HepG2 (cell line): Measurements from ENCODE around the gene SOAT2. TPM values are rescaled to one million over a fixed set of nuclear protein-coding genes. Genes with fewer than 3 reads are reported as not detected.

Experiments used
- ATF2 ChIP-seq: sonication (generic); formaldehyde crosslinking; IDR thresholded peaks from 2 replicates; pipeline ENCODE4 v1.4.0; 2020; ENCODE audit warnings: missing genetic modification reagents
- CC2D1A ChIP-seq: sonication (generic); formaldehyde crosslinking; IDR thresholded peaks from 2 replicates; pipeline ENCODE4 v1.8.1; 2023; ENCODE audit warnings: mild to moderate bottlenecking, missing genetic modification reagents
- DPF2 ChIP-seq: sonication (generic); formaldehyde crosslinking; IDR thresholded peaks from 2 replicates; pipeline ENCODE4 v1.4.0; 2020; ENCODE audit warnings: mild to moderate bottlenecking, low read depth, missing genetic modification reagents, borderline replicate concordance
- DRAP1 ChIP-seq: IDR thresholded peaks from 2 replicates; pipeline ENCODE4 v1.6.1; 2016; ENCODE audit warnings: missing genetic modification reagents, missing compliant biosample characterization
- ELF1 ChIP-seq: sonication (generic); formaldehyde crosslinking; IDR thresholded peaks from 2 replicates; pipeline ENCODE4 v1.4.0; 2020; ENCODE audit warnings: missing genetic modification reagents
- MIER2 ChIP-seq: IDR thresholded peaks from 2 replicates; pipeline ENCODE4 v1.6.1; 2016; ENCODE audit warnings: missing biosample characterization, missing genetic modification reagents
- NFRKB ChIP-seq: fragments of 450-650 bp; IDR thresholded peaks from 2 replicates; pipeline ENCODE4 v1.6.1; 2017
- POGZ ChIP-seq: sonication (generic); formaldehyde crosslinking; IDR thresholded peaks from 2 replicates; pipeline ENCODE4 v1.4.0; 2020; ENCODE audit warnings: mild to moderate bottlenecking, missing genetic modification reagents
- RERE ChIP-seq: IDR thresholded peaks from 2 replicates; pipeline ENCODE4 v1.6.1; 2016; ENCODE audit warnings: low read depth, missing genetic modification reagents, missing compliant biosample characterization
- RFXANK ChIP-seq: IDR thresholded peaks from 2 replicates; pipeline ENCODE4 v1.6.1; 2016
- SMARCC2 ChIP-seq: fragments of 450-650 bp; IDR thresholded peaks from 2 replicates; pipeline ENCODE4 v1.6.1; 2017; ENCODE audit warnings: antibody characterized with exemption, mild to moderate bottlenecking
- TCF12 ChIP-seq, 2 experiments: fragments of 450-650 bp in 1 of 2; sonication (generic) in 1 of 2; formaldehyde crosslinking in 1 of 2; IDR thresholded peaks; 2 replicates each; pipeline versions ENCODE4 v1.6.1 to v1.8.0; 2017 to 2022; ENCODE audit warnings: antibody characterized with exemption in 1 of 2, mild to moderate bottlenecking in 1 of 2, missing genetic modification reagents in 1 of 2, moderate library complexity in 1 of 2
- TCF7 ChIP-seq: sonication (generic); IDR thresholded peaks from 2 replicates; pipeline ENCODE4 v1.6.1; 2016; ENCODE audit warnings: antibody characterized with exemption, low read depth
- XRCC5 ChIP-seq: fragments of 200-400 bp; formaldehyde crosslinking; optimal IDR thresholded peaks from 2 replicates; pipeline ENCODE3; 2017; ENCODE audit warnings: mild to moderate bottlenecking, low read length
- ZFP62 ChIP-seq: sonication (generic); formaldehyde crosslinking; IDR thresholded peaks from 2 replicates; pipeline ENCODE4 v1.4.0; 2020; ENCODE audit warnings: missing genetic modification reagents
- ZNF180 ChIP-seq: sonication (generic); formaldehyde crosslinking; IDR thresholded peaks from 2 replicates; pipeline ENCODE4 v1.4.0; 2020; ENCODE audit warnings: low read depth, missing genetic modification reagents, borderline replicate concordance
- ZNF317 ChIP-seq: sonication (generic); formaldehyde crosslinking; IDR thresholded peaks from 2 replicates; pipeline ENCODE4 v1.5.0; 2020; ENCODE audit warnings: mild to moderate bottlenecking, missing genetic modification reagents
- ZNF333 ChIP-seq: sonication (generic); formaldehyde crosslinking; IDR thresholded peaks from 2 replicates; pipeline ENCODE4 v1.4.0; 2020; ENCODE audit warnings: mild to moderate bottlenecking, missing genetic modification reagents, borderline replicate concordance
- ZNF496 ChIP-seq: sonication (generic); formaldehyde crosslinking; IDR thresholded peaks from 2 replicates; pipeline ENCODE4 v1.8.1; 2023; ENCODE audit warnings: mild to moderate bottlenecking, moderate library complexity, missing genetic modification reagents; ENCODE audit not compliant: insufficient replicate concordance
- ZNF740 ChIP-seq: sonication (generic); formaldehyde crosslinking; IDR thresholded peaks from 2 replicates; pipeline ENCODE4 v1.4.0; 2020; ENCODE audit warnings: missing genetic modification reagents
- ZNF780A ChIP-seq: sonication (generic); formaldehyde crosslinking; IDR thresholded peaks from 2 replicates; pipeline ENCODE4 v1.8.0; 2022; ENCODE audit warnings: mild to moderate bottlenecking, missing genetic modification reagents, moderate library complexity
- ZNF879 ChIP-seq: sonication (generic); formaldehyde crosslinking; IDR thresholded peaks from 2 replicates; pipeline ENCODE4 v1.8.1; 2023; ENCODE audit warnings: missing genetic modification reagents
- ZNF883 ChIP-seq: sonication (generic); formaldehyde crosslinking; IDR thresholded peaks from 2 replicates; pipeline ENCODE4 v1.5.1; 2020; ENCODE audit warnings: mild to moderate bottlenecking, missing genetic modification reagents; ENCODE audit errors: not compliant biosample characterization
- ZSCAN9 ChIP-seq: IDR thresholded peaks from 2 replicates; pipeline ENCODE4 v1.6.1; 2016; ENCODE audit warnings: borderline replicate concordance
- polyA plus RNA-seq, 8 experiments: library from polyadenylated mRNA; depleted of rRNA in 3 of 8; stranded (reverse) in 7 of 8; unstranded in 1 of 8; fragments of >200 nt; fragmentation: Illumina TruSeq in 4 of 8; extraction: Trizol in 4 of 8; gene quantifications; 2 replicates each; pipeline versions ENCODE4 v1.2.1 to v1.2.3, GENCODE V29; 2011 to 2016; ENCODE audit warnings: low read depth in 4 of 8, missing spikeins in 1 of 8, mixed read lengths in 1 of 8; ENCODE audit not compliant: insufficient read depth in 1 of 8
- total RNA-seq, 5 experiments: library from RNA; depleted of rRNA; stranded (reverse); fragments of >200 nt; fragmentation: Illumina TruSeq; extraction: Trizol; gene quantifications; 2 replicates each; pipeline ENCODE4 v1.2.3, GENCODE V29; 2016; ENCODE audit warnings: low read depth in 1 of 5

Gene SOAT2
- total and polyA plus RNA-seq, 2 of the 13 experiments (the other 11 are each of a cell fraction or from before 2014, with no cell fraction given): 14.9 to 108 TPM

- peak; percentile 43; the same call in 1 of the 2 replicates for TF ChIP-seq POGZ (CRISPR knock-in tag)
- TF ChIP-seq ZNF333 (CRISPR knock-in tag): no peak
- peak; percentile 90 for TF ChIP-seq TCF7
- TF ChIP-seq ZFP62 (CRISPR knock-in tag): no peak
- no peak for TF ChIP-seq CC2D1A (CRISPR knock-in tag)
- TF ChIP-seq ATF2 (CRISPR knock-in tag): 0 out of 2 replicates have a peak, but pooled peaks have one; percentile 21
- TF ChIP-seq ZNF780A (CRISPR knock-in tag): no peak
- TF ChIP-seq SMARCC2: no peak
- no peak for TF ChIP-seq ZNF740 (CRISPR knock-in tag)
- no peak for TF ChIP-seq ZSCAN9 (CRISPR knock-in tag)
- no peak for TF ChIP-seq ZNF496 (CRISPR knock-in tag)
- peak; percentile 29; the same call in 1 of the 2 replicates for TF ChIP-seq ELF1 (CRISPR knock-in tag)
- no peak for TF ChIP-seq DPF2 (CRISPR knock-in tag)
- TF ChIP-seq DRAP1: peak; percentile 35; the same call in 1 of the 2 replicates
- no peak for TF ChIP-seq XRCC5
- no peak for TF ChIP-seq ZNF180 (CRISPR knock-in tag)
- TF ChIP-seq RFXANK (CRISPR knock-in tag): no peak
- TF ChIP-seq ZNF317 (CRISPR knock-in tag): 0 out of 2 replicates have a peak, but pooled peaks have one; percentile 52
- TF ChIP-seq TCF12 (IDR thresholded peaks at IDR 0.05): no peak
- peak; percentile 84; the same call in 1 of the 2 replicates for TF ChIP-seq TCF12 (CRISPR knock-in tag; IDR thresholded peaks at IDR 0.05)
- TF ChIP-seq MIER2: peak; percentile 47; the same call in 1 of the 2 replicates
- no peak for TF ChIP-seq RERE (CRISPR knock-in tag)
- TF ChIP-seq ZNF879 (CRISPR knock-in tag): no peak
- no peak for TF ChIP-seq ZNF883 (CRISPR knock-in tag)
- TF ChIP-seq NFRKB: no peak
Measured at GRCh38 chr12:53103860-53104305, 597 bp downstream of the SOAT2 start (continued).
